HepG2 (cell line): ENCODE measurements around the gene ANKRD10. TPM values are rescaled to one million over a fixed set of nuclear protein-coding genes. Genes with fewer than 3 reads are reported as not detected.

Experiments
- CBFB ChIP-seq: sonication (generic); formaldehyde crosslinking; IDR thresholded peaks from 2 replicates; pipeline ENCODE4 v1.4.0; 2020; ENCODE audit warnings: missing genetic modification reagents
- CBX2 ChIP-seq, 2 experiments: fragments of 200-600 bp in 1 of 2; sonication (generic); formaldehyde crosslinking in 1 of 2; IDR thresholded peaks; 2 replicates each; pipeline versions ENCODE4 v1.7.0 to v1.8.1; 2018 to 2022; ENCODE audit warnings: low read depth in 2 of 2, low read length in 1 of 2, mild to moderate bottlenecking in 1 of 2, missing genetic modification reagents in 1 of 2
- CEBPG ChIP-seq: IDR thresholded peaks from 2 replicates; pipeline ENCODE4 v1.6.1; 2016
- CHD2 ChIP-seq: IDR thresholded peaks from 2 replicates; pipeline ENCODE4 v1.6.1; 2011; ENCODE audit warnings: low read depth, low read length, improper control_type of control experiment
- EEA1 ChIP-seq: sonication (generic); formaldehyde crosslinking; IDR thresholded peaks from 2 replicates; pipeline ENCODE4 v1.5.1; 2020; ENCODE audit warnings: mild to moderate bottlenecking, missing genetic modification reagents, borderline replicate concordance
- FOXA3 ChIP-seq: IDR thresholded peaks from 2 replicates; pipeline ENCODE4 v1.6.1; 2016; ENCODE audit warnings: missing genetic modification reagents, missing compliant biosample characterization
- MTERF4 ChIP-seq: sonication (generic); formaldehyde crosslinking; IDR thresholded peaks from 2 replicates; pipeline ENCODE4 v1.8.0; 2023; ENCODE audit warnings: mild to moderate bottlenecking, missing genetic modification reagents
- NONO ChIP-seq, 2 experiments: fragments of 450-650 bp in 1 of 2; sonication (generic) in 1 of 2; formaldehyde crosslinking in 1 of 2; IDR thresholded peaks in 1 of 2; conservative IDR thresholded peaks in 1 of 2; 2 replicates each; pipeline versions ENCODE4 v1.6.1 to v1.8.0; 2017 to 2022; ENCODE audit warnings: mild to moderate bottlenecking in 1 of 2, missing genetic modification reagents in 1 of 2, moderate library complexity in 1 of 2
- POLR2A ChIP-seq, 2 experiments: IDR thresholded peaks; 2 replicates each; pipeline ENCODE4 v1.6.1; 2011; ENCODE audit warnings: low read depth in 2 of 2, low read length in 2 of 2, mild to moderate bottlenecking in 1 of 2, moderate library complexity in 1 of 2; ENCODE audit not compliant: insufficient read depth in 1 of 2
- SP4 ChIP-seq: sonication (generic); formaldehyde crosslinking; IDR thresholded peaks from 2 replicates; pipeline ENCODE4 v1.8.1; 2023; ENCODE audit warnings: mild to moderate bottlenecking, missing genetic modification reagents
- XBP1 ChIP-seq: sonication (generic); formaldehyde crosslinking; IDR thresholded peaks from 2 replicates; pipeline ENCODE4 v1.5.0; 2020; ENCODE audit warnings: missing genetic modification reagents
- YY1 ChIP-seq: IDR thresholded peaks from 2 replicates; pipeline ENCODE4 v1.6.1; 2011; ENCODE audit warnings: low read length, low read depth, moderate library complexity, mild to moderate bottlenecking; ENCODE audit not compliant: insufficient read depth, insufficient replicate concordance
- ZBTB4 ChIP-seq: sonication (generic); formaldehyde crosslinking; IDR thresholded peaks from 2 replicates; pipeline ENCODE4 v1.4.0; 2020; ENCODE audit warnings: missing genetic modification reagents, mild to moderate bottlenecking, borderline replicate concordance
- ZNF350 ChIP-seq: sonication (generic); formaldehyde crosslinking; IDR thresholded peaks from 2 replicates; pipeline ENCODE4 v1.4.0; 2020; ENCODE audit warnings: mild to moderate bottlenecking, low read depth, missing genetic modification reagents, borderline replicate concordance
- ZNF496 ChIP-seq: sonication (generic); formaldehyde crosslinking; IDR thresholded peaks from 2 replicates; pipeline ENCODE4 v1.8.1; 2023; ENCODE audit warnings: mild to moderate bottlenecking, moderate library complexity, missing genetic modification reagents; ENCODE audit not compliant: insufficient replicate concordance
- ZNF782 ChIP-seq: sonication (generic); formaldehyde crosslinking; IDR thresholded peaks from 2 replicates; pipeline ENCODE4 v1.4.0; 2020; ENCODE audit warnings: missing genetic modification reagents, mild to moderate bottlenecking, borderline replicate concordance
- polyA plus RNA-seq, 8 experiments: library from polyadenylated mRNA; depleted of rRNA in 3 of 8; stranded (reverse) in 7 of 8; unstranded in 1 of 8; fragments of >200 nt; fragmentation: Illumina TruSeq in 4 of 8; extraction: Trizol in 4 of 8; gene quantifications; 2 replicates each; pipeline versions ENCODE4 v1.2.1 to v1.2.3, GENCODE V29; 2011 to 2016; ENCODE audit warnings: low read depth in 4 of 8, missing spikeins in 1 of 8, mixed read lengths in 1 of 8; ENCODE audit not compliant: insufficient read depth in 1 of 8
- total RNA-seq, 5 experiments: library from RNA; depleted of rRNA; stranded (reverse); fragments of >200 nt; fragmentation: Illumina TruSeq; extraction: Trizol; gene quantifications; 2 replicates each; pipeline ENCODE4 v1.2.3, GENCODE V29; 2016; ENCODE audit warnings: low read depth in 1 of 5
- TF ChIP-seq, protein P1 (sequence below): sonication (generic); formaldehyde crosslinking; conservative IDR thresholded peaks from 2 replicates; pipeline ENCODE4 v1.4.0; 2020; ENCODE audit warnings: missing genetic modification reagents
- TF ChIP-seq, protein P2 (sequence below): sonication (generic); formaldehyde crosslinking; IDR thresholded peaks from 2 replicates; pipeline ENCODE4 v1.5.1; 2020; ENCODE audit warnings: missing genetic modification reagents, mild to moderate bottlenecking, borderline replicate concordance
- TF ChIP-seq, protein P3 (sequence below): sonication (generic); formaldehyde crosslinking; IDR thresholded peaks from 2 replicates; pipeline ENCODE4 v1.5.1; 2020; ENCODE audit warnings: missing genetic modification reagents, mild to moderate bottlenecking, borderline replicate concordance

ANKRD10 gene
- total and polyA plus RNA-seq, 2 of the 13 experiments (the other 11 are each of a cell fraction or from before 2014, with no cell fraction given): 108 to 115 TPM

- TF ChIP-seq, protein P1, sequence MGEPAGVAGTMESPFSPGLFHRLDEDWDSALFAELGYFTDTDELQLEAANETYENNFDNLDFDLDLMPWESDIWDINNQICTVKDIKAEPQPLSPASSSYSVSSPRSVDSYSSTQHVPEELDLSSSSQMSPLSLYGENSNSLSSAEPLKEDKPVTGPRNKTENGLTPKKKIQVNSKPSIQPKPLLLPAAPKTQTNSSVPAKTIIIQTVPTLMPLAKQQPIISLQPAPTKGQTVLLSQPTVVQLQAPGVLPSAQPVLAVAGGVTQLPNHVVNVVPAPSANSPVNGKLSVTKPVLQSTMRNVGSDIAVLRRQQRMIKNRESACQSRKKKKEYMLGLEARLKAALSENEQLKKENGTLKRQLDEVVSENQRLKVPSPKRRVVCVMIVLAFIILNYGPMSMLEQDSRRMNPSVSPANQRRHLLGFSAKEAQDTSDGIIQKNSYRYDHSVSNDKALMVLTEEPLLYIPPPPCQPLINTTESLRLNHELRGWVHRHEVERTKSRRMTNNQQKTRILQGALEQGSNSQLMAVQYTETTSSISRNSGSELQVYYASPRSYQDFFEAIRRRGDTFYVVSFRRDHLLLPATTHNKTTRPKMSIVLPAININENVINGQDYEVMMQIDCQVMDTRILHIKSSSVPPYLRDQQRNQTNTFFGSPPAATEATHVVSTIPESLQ (CRISPR knock-in tag): no peak
- no peak for TF ChIP-seq ZNF350 (CRISPR knock-in tag)
- no peak for TF ChIP-seq CBX2 (IDR thresholded peaks at IDR 0.05; ENCODE audit: low read depth, low read length)
- TF ChIP-seq CBX2 (CRISPR knock-in tag; IDR thresholded peaks at IDR 0.05; ENCODE audit: low read depth): no peak
- no peak for TF ChIP-seq EEA1 (CRISPR knock-in tag)
- TF ChIP-seq, protein P2, sequence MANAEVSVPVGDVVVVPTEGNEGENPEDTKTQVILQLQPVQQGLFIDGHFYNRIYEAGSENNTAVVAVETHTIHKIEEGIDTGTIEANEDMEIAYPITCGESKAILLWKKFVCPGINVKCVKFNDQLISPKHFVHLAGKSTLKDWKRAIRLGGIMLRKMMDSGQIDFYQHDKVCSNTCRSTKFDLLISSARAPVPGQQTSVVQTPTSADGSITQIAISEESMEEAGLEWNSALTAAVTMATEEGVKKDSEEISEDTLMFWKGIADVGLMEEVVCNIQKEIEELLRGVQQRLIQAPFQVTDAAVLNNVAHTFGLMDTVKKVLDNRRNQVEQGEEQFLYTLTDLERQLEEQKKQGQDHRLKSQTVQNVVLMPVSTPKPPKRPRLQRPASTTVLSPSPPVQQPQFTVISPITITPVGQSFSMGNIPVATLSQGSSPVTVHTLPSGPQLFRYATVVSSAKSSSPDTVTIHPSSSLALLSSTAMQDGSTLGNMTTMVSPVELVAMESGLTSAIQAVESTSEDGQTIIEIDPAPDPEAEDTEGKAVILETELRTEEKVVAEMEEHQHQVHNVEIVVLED (CRISPR knock-in tag): no peak
- no peak for TF ChIP-seq CHD2
- no peak for TF ChIP-seq NONO (IDR thresholded peaks at IDR 0.05)
- 0 out of 2 replicates have a peak, but pooled peaks have one; percentile 10 for TF ChIP-seq NONO (CRISPR knock-in tag; conservative IDR thresholded peaks at IDR 0.05)
- TF ChIP-seq, protein P3, sequence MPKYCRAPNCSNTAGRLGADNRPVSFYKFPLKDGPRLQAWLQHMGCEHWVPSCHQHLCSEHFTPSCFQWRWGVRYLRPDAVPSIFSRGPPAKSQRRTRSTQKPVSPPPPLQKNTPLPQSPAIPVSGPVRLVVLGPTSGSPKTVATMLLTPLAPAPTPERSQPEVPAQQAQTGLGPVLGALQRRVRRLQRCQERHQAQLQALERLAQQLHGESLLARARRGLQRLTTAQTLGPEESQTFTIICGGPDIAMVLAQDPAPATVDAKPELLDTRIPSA (CRISPR knock-in tag): 0 out of 2 replicates have a peak, but pooled peaks have one; percentile 52
- no peak; the same call in 1 of the 2 replicates for TF ChIP-seq ZNF782
- no peak for TF ChIP-seq MTERF4 (CRISPR knock-in tag)
- peak; percentile 87 for TF ChIP-seq POLR2A (IDR thresholded peaks at IDR 0.05; ENCODE audit: insufficient read depth in 1 of 2, low read depth in 2 of 2, low read length in 2 of 2)
- TF ChIP-seq XBP1: no peak
- TF ChIP-seq YY1: peak; percentile 26
- no peak for TF ChIP-seq ZNF496 (CRISPR knock-in tag)
- TF ChIP-seq CEBPG (CRISPR knock-in tag): no peak
- TF ChIP-seq CBFB (CRISPR knock-in tag): no peak
- peak; percentile 81 for TF ChIP-seq SP4 (CRISPR knock-in tag)
- TF ChIP-seq FOXA3 (CRISPR knock-in tag): no peak
- no peak for TF ChIP-seq ZBTB4 (CRISPR knock-in tag)
These were observed at the start of gene ANKRD10 (continued) for GRCh38 chr13:110915057-110915873.
